Upper lobe of left lung (tissue), 6 donors: ENCODE results near the gene ZC3H6. TPM values are rescaled to one million over a fixed set of nuclear protein-coding genes. Genes with fewer than 3 reads are reported as not detected.

Experiments
- ATAC-seq, 2 donors: fragments of 200-7000 bp; cut with Tn5 transposase; one replicate each; pipeline ENCODE4 v1.9.1; 2022; ENCODE audit warnings: mild to moderate bottlenecking in 2 of 2, moderate library complexity in 2 of 2; ENCODE audit not compliant: low FRiP score in 2 of 2
- DNase-seq, 2 donors: peaks; one replicate each; pipeline ENCODE4 v3.0.0-alpha.2; 2019 to 2020
- H3K27ac ChIP-seq, 4 donors: fragments of 200-600 bp; sonication (generic); one replicate each; pipeline ENCODE4 v1.5.1; 2016 to 2019
- H3K27me3 ChIP-seq, 4 donors: fragments of 200-600 bp; sonication (generic); one replicate each; pipeline ENCODE4 v1.5.1; 2017 to 2019
- H3K36me3 ChIP-seq, 4 donors: fragments of 200-600 bp; sonication (generic); one replicate each; pipeline ENCODE4 v1.5.1; 2016 to 2019
- H3K4me1 ChIP-seq, 4 donors: fragments of 200-600 bp; sonication (generic); one replicate each; pipeline ENCODE4 v1.5.1; 2018 to 2019
- H3K4me3 ChIP-seq, 4 donors: fragments of 200-600 bp; sonication (generic); one replicate each; pipeline ENCODE4 v1.5.1; 2017 to 2019; ENCODE audit warnings: mild to moderate bottlenecking in 2 of 4, moderate library complexity in 1 of 4
- H3K9me3 ChIP-seq, 4 donors: fragments of 200-600 bp; sonication (generic); one replicate each; pipeline ENCODE4 v1.5.1; 2018 to 2019
- CTCF ChIP-seq, 6 experiments: fragments of 450-650 bp in 4 of 6; fragments of 200-600 bp in 2 of 6; sonication (generic) in 2 of 6; IDR thresholded peaks; one replicate each; pipeline ENCODE4 v1.5.1; 2016 to 2019; ENCODE audit warnings: antibody characterized with exemption in 6 of 6
- EP300 ChIP-seq, 4 donors: sonication (generic); formaldehyde crosslinking; IDR thresholded peaks; one replicate each; pipeline ENCODE4 v1.5.1; 2017; ENCODE audit warnings: antibody characterized with exemption in 4 of 4, control low read depth in 2 of 4
- POLR2A ChIP-seq, 4 donors: fragments of 450-650 bp; IDR thresholded peaks; one replicate each; pipeline ENCODE4 v1.5.1; 2016 to 2017; ENCODE audit warnings: antibody characterized with exemption in 4 of 4, mild to moderate bottlenecking in 2 of 4
- POLR2AphosphoS5 ChIP-seq, 2 donors: sonication (generic); formaldehyde crosslinking; IDR thresholded peaks; one replicate each; pipeline ENCODE4 v1.5.1; 2017; ENCODE audit warnings: antibody characterized with exemption in 2 of 2
- WGBS, 2 donors: methylation state at CpG; one replicate each; pipeline ENCODE4 v1.1.5; 2017 to 2018; 5-methylcytosine and 5-hydroxymethylcytosine counted together
- total RNA-seq, 6 donors: library from RNA; depleted of rRNA in 4 of 6; stranded (reverse); fragments of >200 nt in 4 of 6; gene quantifications; one replicate each; pipeline versions ENCODE4 v1.1.0 to v1.2.1, GENCODE V29; 2016 to 2021
- donor health status: DM: no; HTN: no; CAD: no; lungs with moderate emphysema.
- donor health status: DM: no; HTN: yes; CAD: no; lungs with severe emphysema.

Gene ZC3H6
- total RNA-seq, 6 donors from 2014 or later, result 4.8 to 18.5 (median 11.7) TPM

- WGBS, 2 donors, result 80 to 90% methylated on average over 3 of the region's 3 CpGs
- TF ChIP-seq POLR2AphosphoS5 (IDR thresholded peaks at IDR 0.05) (no peak), EP300 (IDR thresholded peaks at IDR 0.05) (no peak), POLR2A (IDR thresholded peaks at IDR 0.05) (no peak), CTCF (IDR thresholded peaks at IDR 0.05) (no peak)
Measured at GRCh38 chr2:112318515-112318914, 43.1 kb downstream of the ZC3H6 start.

GRCh38 chr2:112321375-112322320 is 46.3 kb downstream of the ZC3H6 start:
- WGBS, 2 donors, result 95 to 96% methylated on average over 3 of the region's 3 CpGs
- no peaks in the 10 kb centered on the region for H3K27me3 ChIP-seq
- peaks cover 0 to 35% (median 10%) of the 10 kb centered on the region in 4 donors for H3K36me3 ChIP-seq
- no peak overlapping the region for H3K27ac ChIP-seq
- TF ChIP-seq EP300 (IDR thresholded peaks at IDR 0.05) (no peak), CTCF (IDR thresholded peaks at IDR 0.05) (no peak), POLR2AphosphoS5 (IDR thresholded peaks at IDR 0.05) (no peak), POLR2A (IDR thresholded peaks at IDR 0.05) (no peak)
- ATAC-seq, result no peak
- H3K4me1 ChIP-seq, result no peaks in the 10 kb centered on the region
- H3K9me3 ChIP-seq, result no peaks in the 10 kb centered on the region
- no peak overlapping the region for H3K4me3 ChIP-seq
- DNase-seq, result no peak

More at GRCh38 chr2:112318515-112318914, 43.1 kb downstream of the ZC3H6 start:
- Histone ChIP-seq H3K4me3 (no peak overlapping the region), H3K36me3 (peaks cover 0 to 19% (median 0%) of the 10 kb centered on the region in 4 donors), H3K27me3 (no peaks in the 10 kb centered on the region), H3K4me1 (no peaks in the 10 kb centered on the region), H3K9me3 (no peaks in the 10 kb centered on the region), H3K27ac (no peak overlapping the region)
- DNase-seq (no peak), ATAC-seq (no peak)

- Histone ChIP-seq H3K36me3 (peaks cover 0 to 38% (median 11%) of the 10 kb centered on the region in 4 donors), H3K27me3 (no peaks in the 10 kb centered on the region), H3K4me3 (no peak overlapping the region), H3K4me1 (no peaks in the 10 kb centered on the region), H3K9me3 (no peaks in the 10 kb centered on the region), H3K27ac (no peak overlapping the region)
- 94 to 99% methylated on average over 3 of the region's 3 CpGs for WGBS, 2 donors
- ATAC-seq (no peak), DNase-seq (no peak)
- no peak for TF ChIP-seq POLR2A (IDR thresholded peaks at IDR 0.05)
- no peak for TF ChIP-seq CTCF (IDR thresholded peaks at IDR 0.05)
- TF ChIP-seq POLR2AphosphoS5 (IDR thresholded peaks at IDR 0.05), result no peak
- no peak for TF ChIP-seq EP300 (IDR thresholded peaks at IDR 0.05)
Measured at GRCh38 chr2:112322919-112323318, 47.5 kb downstream of the ZC3H6 start.

- Histone ChIP-seq H3K27ac (no peak overlapping the region), H3K27me3 (no peaks in the 10 kb centered on the region), H3K9me3 (no peaks in the 10 kb centered on the region), H3K4me1 (no peaks in the 10 kb centered on the region), H3K36me3 (peaks cover 3 to 33% (median 12%) of the 10 kb centered on the region in 4 donors), H3K4me3 (no peak overlapping the region)
- TF ChIP-seq EP300 (IDR thresholded peaks at IDR 0.05) (no peak), POLR2AphosphoS5 (IDR thresholded peaks at IDR 0.05) (no peak), POLR2A (IDR thresholded peaks at IDR 0.05) (no peak), CTCF (IDR thresholded peaks at IDR 0.05) (no peak)
- DNase-seq, result no peak
- ATAC-seq, result no peak
- 85 to 87% methylated on average over 5 of the region's 5 CpGs for WGBS, 2 donors
Measured at GRCh38 chr2:112332123-112332696, 56.8 kb downstream of the ZC3H6 start.
